IgD-negative memory B cell (primary cell): ENCODE data around the gene PIP4P1. TPM values are rescaled to one million over a fixed set of nuclear protein-coding genes. Genes with fewer than 3 reads are reported as not detected.
"Not testable (repeated sequence)": the region's sequence is repeated elsewhere in the genome, so short reads cannot be mapped to it uniquely, and the experiment has no call there.

Experiments used
- H3K27ac Mint-ChIP-seq, 3 donors: one replicate each; pipeline ENCODE4 v1.8.0; 2020 to 2022; ENCODE audit warnings: mild to moderate bottlenecking in 3 of 3, mixed read lengths in 3 of 3, moderate library complexity in 1 of 3
- H3K27me3 Mint-ChIP-seq: one replicate; pipeline ENCODE4 v1.8.0; 2021; ENCODE audit warnings: mixed read lengths
- H3K36me3 Mint-ChIP-seq: one replicate; pipeline ENCODE4 v1.8.0; 2020; ENCODE audit warnings: mild to moderate bottlenecking, mixed read lengths
- H3K4me1 Mint-ChIP-seq, 3 donors: one replicate each; pipeline ENCODE4 v1.8.0; 2020 to 2022; ENCODE audit warnings: mixed read lengths in 3 of 3, mild to moderate bottlenecking in 1 of 3
- H3K4me3 Mint-ChIP-seq, 4 donors: one replicate each; pipeline ENCODE4 v1.8.0; 2020 to 2022; ENCODE audit warnings: mild to moderate bottlenecking in 4 of 4, mixed read lengths in 4 of 4, moderate library complexity in 3 of 4
- H3K9me3 Mint-ChIP-seq, 3 donors: one replicate each; pipeline ENCODE4 v1.8.0; 2020 to 2021; ENCODE audit warnings: mixed read lengths in 3 of 3, mild to moderate bottlenecking in 1 of 3
- polyA plus RNA-seq: library from polyadenylated mRNA; unstranded; fragments of 300-500 nt; fragmentation: Illumina TruSeq; gene quantifications from one replicate; pipeline ENCODE4 v1.2.3, GENCODE V29; 2021

Gene PIP4P1
- 63.7 TPM for polyA plus RNA-seq

GRCh38 chr14:20461225-20462141 is at the start of gene PIP4P1:
Gene PIP4P1, minus strand, starts transcription at chr14:20461434. Its CDS starts 109 bp downstream, at chr14:20461325.
- H3K36me3 Mint-ChIP-seq: peaks cover 2% of the 10 kb centered on the region

GRCh38 chr14:20508367-20508766 is 47.1 kb upstream of the PIP4P1 start:
- Mint-ChIP-seq H3K36me3 (no peaks in the 10 kb centered on the region), H3K27me3 (peaks cover 5% of the 10 kb centered on the region), H3K4me1 (peaks cover 17 to 25% (median 20%) of the 10 kb centered on the region in 3 donors), H3K9me3 (no peaks in the 10 kb centered on the region), H3K4me3 (no peak overlapping the region), H3K27ac (no peak overlapping the region)

More at GRCh38 chr14:20461225-20462141, at the start of gene PIP4P1:
- Mint-ChIP-seq H3K4me1 (peaks cover 11 to 44% (median 15%) of the 10 kb centered on the region in 3 donors), H3K4me3 (peak within 1 kb of the TSS; percentile 84 to 98 (median 96)), H3K27me3 (no peaks in the 10 kb centered on the region), H3K27ac (peak within 1 kb of the TSS; percentile 94 to 100 (median 98)), H3K9me3 (no peaks in the 10 kb centered on the region)

GRCh38 chr14:20507537-20507936 is 46.3 kb upstream of the PIP4P1 start:
- not testable (repeated sequence) for H3K36me3 Mint-ChIP-seq, H3K27me3 Mint-ChIP-seq, H3K9me3 Mint-ChIP-seq, H3K4me3 Mint-ChIP-seq
- H3K27ac Mint-ChIP-seq: peak overlapping the region in 1 of 3 donors; percentile 31
- peaks cover 17 to 23% (median 18%) of the 10 kb centered on the region in 3 donors for H3K4me1 Mint-ChIP-seq

GRCh38 chr14:20506752-20507151 is 45.5 kb upstream of the PIP4P1 start:
- not testable (repeated sequence) for H3K9me3 Mint-ChIP-seq, H3K4me3 Mint-ChIP-seq, H3K27me3 Mint-ChIP-seq, H3K27ac Mint-ChIP-seq, H3K36me3 Mint-ChIP-seq
- H3K4me1 Mint-ChIP-seq: peaks cover 10 to 15% (median 11%) of the 10 kb centered on the region in 3 donors

GRCh38 chr14:20506276-20506675 is 45.0 kb upstream of the PIP4P1 start:
- H3K36me3 Mint-ChIP-seq, H3K27me3 Mint-ChIP-seq, H3K9me3 Mint-ChIP-seq, H3K27ac Mint-ChIP-seq, H3K4me3 Mint-ChIP-seq: not testable (repeated sequence)
- peaks cover 9 to 14% (median 10%) of the 10 kb centered on the region in 3 donors for H3K4me1 Mint-ChIP-seq

GRCh38 chr14:20503898-20504297 is 42.7 kb upstream of the PIP4P1 start:
- Mint-ChIP-seq H3K9me3 (no peaks in the 10 kb centered on the region), H3K4me3 (peak overlapping the region in 2 of 4 donors; percentile 19 to 78), H3K4me1 (peaks cover 9 to 13% (median 12%) of the 10 kb centered on the region in 3 donors), H3K27ac (peak overlapping the region in 1 of 3 donors; percentile 1), H3K27me3 (peaks cover 5% of the 10 kb centered on the region), H3K36me3 (peaks cover 3% of the 10 kb centered on the region)

GRCh38 chr14:20501346-20501745 is 40.1 kb upstream of the PIP4P1 start:
- no peak overlapping the region for H3K27ac Mint-ChIP-seq
- peaks cover 9 to 17% (median 13%) of the 10 kb centered on the region in 3 donors for H3K4me1 Mint-ChIP-seq
- no peak overlapping the region for H3K4me3 Mint-ChIP-seq
- H3K27me3 Mint-ChIP-seq: no peaks in the 10 kb centered on the region
- H3K9me3 Mint-ChIP-seq: no peaks in the 10 kb centered on the region
- H3K36me3 Mint-ChIP-seq: peaks cover 3% of the 10 kb centered on the region

GRCh38 chr14:20499881-20500280 is 38.6 kb upstream of the PIP4P1 start:
- H3K27ac Mint-ChIP-seq: no peak overlapping the region

GRCh38 chr14:20499108-20499507 is 37.9 kb upstream of the PIP4P1 start:
- Mint-ChIP-seq H3K27ac (no peak overlapping the region), H3K27me3 (no peaks in the 10 kb centered on the region), H3K4me1 (peaks cover 12 to 21% (median 17%) of the 10 kb centered on the region in 3 donors), H3K4me3 (no peak overlapping the region), H3K36me3 (peaks cover 3% of the 10 kb centered on the region), H3K9me3 (no peaks in the 10 kb centered on the region)

More at GRCh38 chr14:20499881-20500280, 38.6 kb upstream of the PIP4P1 start:
- no peak overlapping the region for H3K4me3 Mint-ChIP-seq
- H3K9me3 Mint-ChIP-seq: no peaks in the 10 kb centered on the region
- peaks cover 13 to 22% (median 19%) of the 10 kb centered on the region in 3 donors for H3K4me1 Mint-ChIP-seq
- H3K27me3 Mint-ChIP-seq: no peaks in the 10 kb centered on the region
- peaks cover 3% of the 10 kb centered on the region for H3K36me3 Mint-ChIP-seq

GRCh38 chr14:20498622-20499021 is 37.4 kb upstream of the PIP4P1 start:
- Mint-ChIP-seq H3K4me1 (peaks cover 10 to 20% (median 16%) of the 10 kb centered on the region in 3 donors), H3K9me3 (no peaks in the 10 kb centered on the region), H3K36me3 (peaks cover 3% of the 10 kb centered on the region), H3K27me3 (no peaks in the 10 kb centered on the region), H3K4me3 (no peak overlapping the region), H3K27ac (peak overlapping the region in 1 of 3 donors; percentile 8)

GRCh38 chr14:20494935-20495766 is 33.9 kb upstream of the PIP4P1 start:
- H3K9me3 Mint-ChIP-seq: no peaks in the 10 kb centered on the region
- H3K4me3 Mint-ChIP-seq: no peak overlapping the region
- H3K27me3 Mint-ChIP-seq: peaks cover 2% of the 10 kb centered on the region
- peaks cover 24 to 42% (median 29%) of the 10 kb centered on the region in 3 donors for H3K4me1 Mint-ChIP-seq
- peaks cover 2% of the 10 kb centered on the region for H3K36me3 Mint-ChIP-seq
- no peak overlapping the region for H3K27ac Mint-ChIP-seq

- Mint-ChIP-seq H3K36me3 (peaks cover 2% of the 10 kb centered on the region), H3K27me3 (peaks cover 2% of the 10 kb centered on the region), H3K4me3 (peak overlapping the region in 3 of 4 donors; percentile 18 to 73 (median 61)), H3K9me3 (no peaks in the 10 kb centered on the region), H3K27ac (peak overlapping the region; percentile 19 to 73 (median 47)), H3K4me1 (peaks cover 35 to 50% (median 37%) of the 10 kb centered on the region in 3 donors)
Observed at GRCh38 chr14:20493634-20494033, 32.4 kb upstream of the PIP4P1 start.

- Mint-ChIP-seq H3K9me3 (no peaks in the 10 kb centered on the region), H3K36me3 (peaks cover 2% of the 10 kb centered on the region), H3K27ac (no peak overlapping the region), H3K4me3 (peak overlapping the region in 1 of 4 donors; percentile 59), H3K4me1 (peaks cover 42 to 54% (median 42%) of the 10 kb centered on the region in 3 donors), H3K27me3 (peaks cover 2% of the 10 kb centered on the region)
Observed at GRCh38 chr14:20492486-20492885, 31.3 kb upstream of the PIP4P1 start.

- peak overlapping the region in 3 of 4 donors; percentile 76 to 82 (median 78) for H3K4me3 Mint-ChIP-seq
Observed at GRCh38 chr14:20490563-20490962, 29.3 kb upstream of the PIP4P1 start.

More at GRCh38 chr14:20490563-20490962, 29.3 kb upstream of the PIP4P1 start:
- H3K36me3 Mint-ChIP-seq: peaks cover 2% of the 10 kb centered on the region
- peaks cover 40 to 65% (median 52%) of the 10 kb centered on the region in 3 donors for H3K4me1 Mint-ChIP-seq
- H3K27me3 Mint-ChIP-seq: peaks cover 2% of the 10 kb centered on the region
- H3K9me3 Mint-ChIP-seq: no peaks in the 10 kb centered on the region
- peak overlapping the region in 2 of 3 donors; percentile 18 to 85 for H3K27ac Mint-ChIP-seq
